AG04449 (cell line): ENCODE measurements around the gene EXOC4.

Source experiments
- CTCF ChIA-PET: fragments of 350-600 bp; formaldehyde crosslinking; extraction: SDS; loops from one replicate; lab custom pipeline; 2021; ENCODE audit warnings: antibody characterized with exemption; lab: Yijun Ruan, JAX
- POLR2A ChIA-PET: fragments of 400-600, 350-600 bp; formaldehyde crosslinking; extraction: SDS; loops from one replicate; lab custom pipeline; 2020; ENCODE audit warnings: antibody characterized with exemption, inconsistent platforms; lab: Yijun Ruan, JAX
- DNase-seq: peaks from one replicate; pipeline ENCODE4 v3.0.0-alpha.2; 2010; ENCODE audit warnings: low read depth, low spot score
- H3K4me3 ChIP-seq: 2 replicates; pipeline ENCODE4 v1.5.1; 2011; ENCODE audit warnings: low read depth, mild to moderate bottlenecking, control low read depth, low read length
- TF ChIP-seq, protein P1 (sequence below): IDR thresholded peaks from one replicate; pipeline ENCODE4 v1.5.1; 2011; ENCODE audit warnings: mild to moderate bottlenecking, moderate library complexity, low read length, control low read depth, inconsistent platforms; ENCODE audit not compliant: insufficient read depth; ENCODE audit errors: missing control alignments

EXOC4 gene

DNA sequence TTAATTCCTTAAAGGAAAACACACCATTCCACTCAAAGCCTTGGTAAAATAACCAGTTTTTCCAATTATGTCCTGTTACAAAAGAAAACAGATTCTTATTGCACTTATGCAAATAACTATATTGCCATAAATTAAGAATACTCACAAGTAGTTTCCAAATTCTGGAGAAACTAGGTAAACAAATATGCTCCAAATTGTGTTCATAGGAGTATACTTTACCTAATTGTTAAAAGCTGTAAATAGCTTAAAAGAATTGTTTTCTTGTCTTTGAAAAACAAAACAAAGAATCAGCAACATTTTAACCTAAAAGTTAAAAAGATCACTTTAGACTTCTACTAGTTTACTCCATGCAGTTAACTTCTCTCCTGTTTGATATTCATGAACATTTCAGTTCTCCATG is 835.3 kb downstream of the EXOC4 start:
- DNase-seq = no peak
- POLR2A ChIA-PET = no interaction called here
- TF ChIP-seq, protein P1, sequence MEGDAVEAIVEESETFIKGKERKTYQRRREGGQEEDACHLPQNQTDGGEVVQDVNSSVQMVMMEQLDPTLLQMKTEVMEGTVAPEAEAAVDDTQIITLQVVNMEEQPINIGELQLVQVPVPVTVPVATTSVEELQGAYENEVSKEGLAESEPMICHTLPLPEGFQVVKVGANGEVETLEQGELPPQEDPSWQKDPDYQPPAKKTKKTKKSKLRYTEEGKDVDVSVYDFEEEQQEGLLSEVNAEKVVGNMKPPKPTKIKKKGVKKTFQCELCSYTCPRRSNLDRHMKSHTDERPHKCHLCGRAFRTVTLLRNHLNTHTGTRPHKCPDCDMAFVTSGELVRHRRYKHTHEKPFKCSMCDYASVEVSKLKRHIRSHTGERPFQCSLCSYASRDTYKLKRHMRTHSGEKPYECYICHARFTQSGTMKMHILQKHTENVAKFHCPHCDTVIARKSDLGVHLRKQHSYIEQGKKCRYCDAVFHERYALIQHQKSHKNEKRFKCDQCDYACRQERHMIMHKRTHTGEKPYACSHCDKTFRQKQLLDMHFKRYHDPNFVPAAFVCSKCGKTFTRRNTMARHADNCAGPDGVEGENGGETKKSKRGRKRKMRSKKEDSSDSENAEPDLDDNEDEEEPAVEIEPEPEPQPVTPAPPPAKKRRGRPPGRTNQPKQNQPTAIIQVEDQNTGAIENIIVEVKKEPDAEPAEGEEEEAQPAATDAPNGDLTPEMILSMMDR = no peak

DNA sequence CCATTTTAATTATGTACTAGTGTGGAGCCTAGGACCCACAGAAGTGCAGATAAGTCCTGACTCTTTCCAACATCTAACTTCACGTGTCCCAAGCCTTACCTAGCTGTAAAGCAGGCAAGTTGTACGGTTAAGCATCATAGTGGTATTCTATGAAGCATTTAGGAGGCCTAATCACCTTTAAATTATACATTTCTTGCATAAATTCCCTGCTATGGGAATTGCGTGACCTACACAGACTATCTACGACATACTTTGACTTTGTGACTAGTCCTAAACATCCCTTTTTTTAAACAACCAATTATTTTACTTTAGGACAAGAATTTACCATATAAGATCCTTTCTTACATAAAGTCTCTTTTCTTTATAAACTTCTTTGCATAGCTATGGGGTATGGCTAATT is 836.6 kb downstream of the EXOC4 start:
- TF ChIP-seq, protein P1 = no peak
- CTCF ChIA-PET = no interaction called here
- DNase-seq = no peak
- POLR2A ChIA-PET = no interaction called here
- H3K4me3 ChIP-seq = no peak overlapping the region

More for the DNA sequence above, 835.3 kb downstream of the EXOC4 start:
- H3K4me3 ChIP-seq = no peak overlapping the region
- CTCF ChIA-PET = no interaction called here

DNA sequence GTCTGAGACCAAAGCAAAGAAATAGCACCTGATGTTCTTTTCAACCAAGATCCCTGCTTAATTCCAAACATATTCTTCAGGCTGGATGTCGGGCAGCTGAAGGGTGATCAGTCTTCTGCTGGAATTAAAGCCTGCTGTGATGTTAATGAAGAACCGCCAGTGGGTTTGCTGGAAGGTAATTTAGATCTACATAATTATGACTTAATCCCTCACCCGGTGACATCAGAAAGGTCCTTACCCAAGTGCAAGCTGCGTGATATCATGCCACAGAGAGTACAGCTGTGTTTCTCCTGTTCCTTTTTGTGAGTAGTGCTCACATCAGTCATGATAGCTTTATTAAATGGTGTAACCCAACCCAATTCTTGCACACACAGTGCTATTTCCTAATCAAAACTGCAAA is 845.2 kb downstream of the EXOC4 start:
- ChIA-PET CTCF (no interaction called here), POLR2A (no interaction called here)
- TF ChIP-seq, protein P1 = no peak
- no peak for DNase-seq
- H3K4me3 ChIP-seq = no peak overlapping the region

DNA sequence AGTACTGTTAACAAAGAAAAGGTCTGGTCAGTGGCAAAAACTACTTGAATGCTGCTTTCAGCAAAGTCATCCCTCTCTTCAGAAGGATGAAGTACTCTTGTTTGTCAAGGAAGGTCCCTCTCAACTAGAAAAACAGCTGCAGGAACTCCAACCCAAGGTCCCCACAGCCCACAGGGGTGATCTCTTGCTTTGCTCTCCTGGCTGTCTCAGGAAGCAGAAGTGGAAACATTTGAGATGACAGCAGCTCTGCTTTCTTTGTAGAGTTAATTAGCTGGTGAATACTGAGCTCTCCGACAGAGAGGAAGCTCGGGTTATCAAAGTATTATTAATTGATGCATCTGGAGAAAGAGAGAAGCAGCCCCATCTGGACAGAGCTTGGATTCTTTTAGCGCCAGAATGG is 848.8 kb downstream of the EXOC4 start:
- ChIA-PET CTCF (no interaction called here), POLR2A (no interaction called here)
- no peak for DNase-seq
- TF ChIP-seq, protein P1 = no peak
- H3K4me3 ChIP-seq = no peak overlapping the region

DNA sequence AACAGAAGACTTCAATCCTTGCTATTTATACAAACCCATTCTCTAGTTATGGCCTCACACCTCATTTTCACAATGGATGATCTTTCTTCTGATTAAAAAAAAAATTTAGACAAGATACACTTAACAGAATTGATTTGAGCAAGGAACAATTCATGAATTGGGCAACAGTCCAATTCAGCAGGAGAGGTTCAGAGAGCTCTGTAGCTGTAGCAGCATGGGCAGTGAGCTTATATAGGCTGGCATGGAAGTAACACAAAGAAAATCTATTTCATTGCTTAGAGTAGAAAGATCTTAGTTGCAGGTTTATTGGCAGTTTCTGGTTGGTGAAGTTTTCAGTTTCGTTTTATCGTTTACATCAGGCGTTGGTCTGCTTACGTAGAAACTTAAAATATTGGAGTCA is 851.3 kb downstream of the EXOC4 start:
- no peak overlapping the region for H3K4me3 ChIP-seq
- no peak for DNase-seq
- ChIA-PET POLR2A (no interaction called here), CTCF (no interaction called here)
- TF ChIP-seq, protein P1 = no peak

DNA sequence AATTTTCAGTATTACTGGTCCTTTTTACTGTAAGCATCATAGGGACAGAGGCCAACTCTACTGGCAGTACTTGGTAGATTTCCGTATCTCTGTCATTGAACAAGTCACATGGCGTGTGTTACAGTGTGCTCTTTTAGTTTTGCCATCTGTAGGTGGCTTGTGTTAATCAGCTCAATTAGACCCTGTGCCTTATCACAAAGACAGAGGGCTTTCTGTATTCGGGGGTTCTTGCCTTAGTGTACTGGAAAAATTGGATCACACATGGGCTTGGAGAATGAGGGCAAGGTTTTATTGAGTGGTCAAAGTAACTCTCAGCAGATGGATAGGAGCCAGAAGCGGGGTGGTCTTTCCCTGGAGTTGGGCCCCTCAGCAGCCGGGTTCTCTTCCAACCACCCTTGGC is 853.0 kb downstream of the EXOC4 start:
- ChIA-PET POLR2A (no interaction called here), CTCF (no interaction called here)
- no peak overlapping the region for H3K4me3 ChIP-seq
- TF ChIP-seq, protein P1 = no peak
- DNase-seq = no peak
